C4-2B (cell line): ENCODE results near the gene TBK1.
"Not testable (repeated sequence)": the region's sequence is repeated elsewhere in the genome, so short reads cannot be mapped to it uniquely, and the experiment has no call there.

ENCODE experiments used
- H3K27ac ChIP-seq: fragments of 450-650 bp; 2 replicates; pipeline ENCODE4 v1.5.1; 2017
- ZFX ChIP-seq: fragments of 450-650 bp; IDR thresholded peaks from 2 replicates; pipeline ENCODE4 v1.6.1; 2017
- TF ChIP-seq, protein P1 (sequence below): fragments of 450-650 bp; conservative IDR thresholded peaks from 2 replicates; pipeline ENCODE4 v1.5.1; 2017; ENCODE audit warnings: mild to moderate bottlenecking

The TBK1 gene

GRCh38 chr12:64518396-64518795, 66.5 kb downstream of the TBK1 start:
- H3K27ac ChIP-seq: no peak overlapping the region
- TF ChIP-seq, protein P1, sequence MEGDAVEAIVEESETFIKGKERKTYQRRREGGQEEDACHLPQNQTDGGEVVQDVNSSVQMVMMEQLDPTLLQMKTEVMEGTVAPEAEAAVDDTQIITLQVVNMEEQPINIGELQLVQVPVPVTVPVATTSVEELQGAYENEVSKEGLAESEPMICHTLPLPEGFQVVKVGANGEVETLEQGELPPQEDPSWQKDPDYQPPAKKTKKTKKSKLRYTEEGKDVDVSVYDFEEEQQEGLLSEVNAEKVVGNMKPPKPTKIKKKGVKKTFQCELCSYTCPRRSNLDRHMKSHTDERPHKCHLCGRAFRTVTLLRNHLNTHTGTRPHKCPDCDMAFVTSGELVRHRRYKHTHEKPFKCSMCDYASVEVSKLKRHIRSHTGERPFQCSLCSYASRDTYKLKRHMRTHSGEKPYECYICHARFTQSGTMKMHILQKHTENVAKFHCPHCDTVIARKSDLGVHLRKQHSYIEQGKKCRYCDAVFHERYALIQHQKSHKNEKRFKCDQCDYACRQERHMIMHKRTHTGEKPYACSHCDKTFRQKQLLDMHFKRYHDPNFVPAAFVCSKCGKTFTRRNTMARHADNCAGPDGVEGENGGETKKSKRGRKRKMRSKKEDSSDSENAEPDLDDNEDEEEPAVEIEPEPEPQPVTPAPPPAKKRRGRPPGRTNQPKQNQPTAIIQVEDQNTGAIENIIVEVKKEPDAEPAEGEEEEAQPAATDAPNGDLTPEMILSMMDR: no peak

DNA sequence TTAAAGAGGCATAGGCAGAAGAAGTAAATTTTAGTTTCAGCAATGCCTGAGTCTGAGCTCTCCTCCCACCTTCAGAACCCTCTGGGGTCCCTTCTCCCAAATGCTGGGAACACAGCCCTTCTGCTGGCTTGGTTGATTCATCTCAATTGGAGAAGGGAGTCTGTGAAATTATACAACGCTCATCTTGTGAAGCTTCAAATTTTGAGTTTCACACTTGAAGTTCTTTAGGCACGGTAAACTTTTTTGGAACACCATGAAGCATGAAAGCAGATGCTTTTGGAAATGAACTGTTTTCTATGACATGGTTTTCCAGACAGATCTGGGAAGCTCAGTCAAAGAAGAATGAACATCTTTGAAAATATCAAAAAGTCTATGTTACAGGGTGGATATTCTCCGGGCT, 69.9 kb downstream of the TBK1 start:
- no peak for TF ChIP-seq ZFX
- TF ChIP-seq, protein P1: no peak
- no peak overlapping the region for H3K27ac ChIP-seq

- no peak overlapping the region for H3K27ac ChIP-seq
- TF ChIP-seq, protein P1: no peak
- TF ChIP-seq ZFX: no peak
These were observed 70.4 kb downstream of the TBK1 start for GRCh38 chr12:64522316-64522715.

- TF ChIP-seq, protein P1: no peak
- no peak for TF ChIP-seq ZFX
- no peak overlapping the region for H3K27ac ChIP-seq
These were observed 70.9 kb downstream of the TBK1 start for GRCh38 chr12:64522807-64523206.

GRCh38 chr12:64523565-64524444, 71.9 kb downstream of the TBK1 start:
- H3K27ac ChIP-seq: not testable (repeated sequence)

DNA sequence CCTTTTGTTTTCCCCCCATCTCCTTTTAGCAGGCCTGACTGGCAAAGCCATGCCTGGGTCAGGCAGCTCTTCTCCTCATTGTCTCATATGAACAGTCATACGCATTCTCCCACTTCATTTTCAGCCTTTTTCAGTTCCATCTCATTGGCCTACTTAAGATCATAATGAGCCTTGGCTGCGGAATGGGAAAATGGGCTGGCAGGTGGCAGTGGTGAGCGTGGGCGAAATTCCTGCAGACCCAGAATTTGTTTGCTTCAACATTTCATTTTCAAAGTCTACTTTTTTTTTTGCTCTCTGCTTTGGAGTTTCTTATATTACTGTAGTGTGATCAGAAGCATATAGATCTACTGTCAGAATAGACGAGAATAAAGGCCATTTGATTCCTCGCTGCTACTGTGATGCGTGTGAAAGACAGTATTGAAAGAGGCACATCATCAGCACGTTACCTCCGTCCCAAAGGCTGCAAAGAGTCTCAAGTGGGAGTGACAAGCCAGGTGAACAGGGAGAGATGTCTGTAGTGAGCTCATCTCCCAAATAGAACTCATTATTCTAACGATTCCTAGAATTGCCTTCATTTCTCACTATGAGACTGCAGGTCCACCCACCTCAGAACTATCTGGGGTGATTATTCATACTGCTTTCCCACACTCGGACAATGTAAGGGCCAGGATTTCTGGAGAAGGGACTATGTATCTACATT, 73.7 kb downstream of the TBK1 start:
- H3K27ac ChIP-seq: no peak overlapping the region
- TF ChIP-seq ZFX: no peak
- TF ChIP-seq, protein P1: peak; percentile 6; the same call in 1 of the 2 replicates

GRCh38 chr12:64526859-64527258, 74.9 kb downstream of the TBK1 start:
- TF ChIP-seq, protein P1: no peak
- TF ChIP-seq ZFX: no peak
- H3K27ac ChIP-seq: no peak overlapping the region

- TF ChIP-seq, protein P1: no peak
- TF ChIP-seq ZFX: no peak
- no peak overlapping the region for H3K27ac ChIP-seq
These were observed 76.7 kb downstream of the TBK1 start for GRCh38 chr12:64528616-64529015.
